Neural crest cell (in vitro differentiated cells): ENCODE results near the gene GNPAT. TPM values are rescaled to one million over a fixed set of nuclear protein-coding genes. Genes with fewer than 3 reads are reported as not detected.

Experiments used
- DNase-seq: peaks from one replicate; pipeline ENCODE4 v3.0.0; 2021; ENCODE audit warnings: low read depth, mixed read lengths, low spot score
- H3K27ac Mint-ChIP-seq: one replicate; pipeline ENCODE4 v1.8.0; 2021; ENCODE audit warnings: mild to moderate bottlenecking, mixed read lengths; ENCODE audit not compliant: unreplicated experiment
- H3K27me3 Mint-ChIP-seq: 2 replicates; pipeline ENCODE4 v1.8.0; 2021; ENCODE audit warnings: low read depth, mild to moderate bottlenecking, mixed read lengths
- H3K36me3 Mint-ChIP-seq: 2 replicates; pipeline ENCODE4 v1.8.0; 2021; ENCODE audit warnings: low read depth, mild to moderate bottlenecking, mixed read lengths
- H3K4me1 Mint-ChIP-seq: 2 replicates; pipeline ENCODE4 v1.8.0; 2021; ENCODE audit warnings: mixed read lengths
- H3K4me3 Mint-ChIP-seq: one replicate; pipeline ENCODE4 v1.8.0; 2021; ENCODE audit warnings: mild to moderate bottlenecking, mixed read lengths
- H3K9me3 Mint-ChIP-seq: 2 replicates; pipeline ENCODE4 v1.8.0; 2021; ENCODE audit warnings: mixed read lengths
- CTCF ChIP-seq: fragments of 200-600 bp; sonication (generic); conservative IDR thresholded peaks from 2 replicates; pipeline ENCODE4 v1.5.0; 2021; ENCODE audit warnings: antibody characterized with exemption, mild to moderate bottlenecking
- total RNA-seq: library from RNA; stranded (reverse); gene quantifications from 2 replicates; pipeline ENCODE4 v1.2.1, GENCODE V29; 2021

GNPAT gene
- total RNA-seq, 1 donor from 2014 or later = 69.2 TPM

GRCh38 chr1:231219422-231220401 is 21.3 kb upstream of the GNPAT start:
- H3K27me3 Mint-ChIP-seq = peaks cover 28% of the 10 kb centered on the region
- no peak for DNase-seq

GRCh38 chr1:231220801-231221200 is 20.2 kb upstream of the GNPAT start:
- H3K36me3 Mint-ChIP-seq = peaks cover 7% of the 10 kb centered on the region
- peaks cover 5% of the 10 kb centered on the region for H3K4me1 Mint-ChIP-seq
- H3K27ac Mint-ChIP-seq = no peak overlapping the region

More at GRCh38 chr1:231219422-231220401, 21.3 kb upstream of the GNPAT start:
- no peak for TF ChIP-seq CTCF
- no peaks in the 10 kb centered on the region for H3K9me3 Mint-ChIP-seq
- peaks cover 6% of the 10 kb centered on the region for H3K36me3 Mint-ChIP-seq
- H3K4me1 Mint-ChIP-seq = peaks cover 11% of the 10 kb centered on the region
- no peak overlapping the region for H3K27ac Mint-ChIP-seq
- H3K4me3 Mint-ChIP-seq = no peak overlapping the region

GRCh38 chr1:231226156-231226555 is 14.9 kb upstream of the GNPAT start:
- Mint-ChIP-seq H3K36me3 (peaks cover 18% of the 10 kb centered on the region), H3K4me3 (no peak overlapping the region), H3K27ac (no peak overlapping the region), H3K4me1 (no peaks in the 10 kb centered on the region), H3K27me3 (no peaks in the 10 kb centered on the region), H3K9me3 (no peaks in the 10 kb centered on the region)
- no peak for DNase-seq
- no peak for TF ChIP-seq CTCF

More at GRCh38 chr1:231220801-231221200, 20.2 kb upstream of the GNPAT start:
- DNase-seq = no peak
- H3K27me3 Mint-ChIP-seq = peaks cover 20% of the 10 kb centered on the region
- no peak overlapping the region for H3K4me3 Mint-ChIP-seq
- no peak for TF ChIP-seq CTCF
- no peaks in the 10 kb centered on the region for H3K9me3 Mint-ChIP-seq

GRCh38 chr1:231231511-231231910 is 9.5 kb upstream of the GNPAT start:
- Mint-ChIP-seq H3K27me3 (no peaks in the 10 kb centered on the region), H3K27ac (no peak overlapping the region), H3K4me1 (no peaks in the 10 kb centered on the region), H3K9me3 (no peaks in the 10 kb centered on the region), H3K4me3 (no peak overlapping the region), H3K36me3 (peaks cover 7% of the 10 kb centered on the region)
- no peak for DNase-seq
- no peak for TF ChIP-seq CTCF

GRCh38 chr1:231232870-231233734 is 7.9 kb upstream of the GNPAT start:
- Mint-ChIP-seq H3K36me3 (peaks cover 5% of the 10 kb centered on the region), H3K4me1 (no peaks in the 10 kb centered on the region), H3K9me3 (no peaks in the 10 kb centered on the region), H3K4me3 (no peak overlapping the region), H3K27ac (no peak overlapping the region), H3K27me3 (no peaks in the 10 kb centered on the region)
- TF ChIP-seq CTCF = no peak
- DNase-seq = no peak
